ENCODE data around the gene ELAVL4. TPM values are rescaled to one million over a fixed set of nuclear protein-coding genes. Genes with fewer than 3 reads are reported as not detected.
"Not testable (repeated sequence)": the region's sequence is repeated elsewhere in the genome, so short reads cannot be mapped to it uniquely, and the experiment has no call there.

Gene ELAVL4
- polyA plus RNA-seq, 1 donor = 3.2 TPM

- no peak for DNase-seq
These were observed 14.4 kb downstream of the ELAVL4 start for GRCh38 chr1:50123071-50123470.

GRCh38 chr1:50126927-50127715, 18.4 kb downstream of the ELAVL4 start:
- DNase-seq = no peak

- no peak for DNase-seq
These were observed 20.5 kb downstream of the ELAVL4 start for GRCh38 chr1:50129201-50129600.

GRCh38 chr1:50132347-50132894, 23.7 kb downstream of the ELAVL4 start:
- DNase-seq = no peak

- DNase-seq = no peak
These were observed 27.0 kb downstream of the ELAVL4 start for GRCh38 chr1:50135716-50136115.

GRCh38 chr1:50139339-50140181, 30.8 kb downstream of the ELAVL4 start:
- no peak for DNase-seq

GRCh38 chr1:50140182-50140447, 31.4 kb downstream of the ELAVL4 start:
- no peak for DNase-seq

- no peak for DNase-seq
These were observed 38.6 kb downstream of the ELAVL4 start for GRCh38 chr1:50147191-50147850.

GRCh38 chr1:50148142-50148923, 39.6 kb downstream of the ELAVL4 start:
- DNase-seq = no peak

- DNase-seq = no peak
These were observed 43.5 kb downstream of the ELAVL4 start for GRCh38 chr1:50152236-50152635.

GRCh38 chr1:50155541-50155940, 46.8 kb downstream of the ELAVL4 start:
- DNase-seq = no peak

- DNase-seq = no peak
These were observed 47.7 kb downstream of the ELAVL4 start for GRCh38 chr1:50156241-50157010.

GRCh38 chr1:50157306-50157941, 48.7 kb downstream of the ELAVL4 start:
- DNase-seq = no peak

- no peak for DNase-seq
These were observed 49.7 kb downstream of the ELAVL4 start for GRCh38 chr1:50158421-50158820.

GRCh38 chr1:50163680-50164079, 55.0 kb downstream of the ELAVL4 start:
- no peak for DNase-seq

- DNase-seq = not testable (repeated sequence)
These were observed 57.6 kb downstream of the ELAVL4 start for GRCh38 chr1:50166351-50166750.

- no peak for DNase-seq
These were observed 63.6 kb downstream of the ELAVL4 start for GRCh38 chr1:50172299-50172698.

- DNase-seq = no peak
These were observed 65.4 kb downstream of the ELAVL4 start for GRCh38 chr1:50174101-50174500.

- no peak for DNase-seq
These were observed 67.3 kb downstream of the ELAVL4 start for GRCh38 chr1:50175719-50176639.

All from left kidney (tissue), 2 donors.